SK-N-SH treated with all-trans-retinoic acid at 6 μM for 48 hours (cell line): ENCODE data around the gene TBX18.

ENCODE experiments used
- CREB5 ChIP-seq: fragments of 250-450 bp; sonication (Bioruptor Pico); IDR thresholded peaks from 2 replicates; pipeline ENCODE4 v1.5.1; 2020; ENCODE audit warnings: low read depth, mild to moderate bottlenecking, moderate library complexity
- GLIS3 ChIP-seq: fragments of 250-450 bp; sonication (Bioruptor Pico); IDR thresholded peaks from 2 replicates; pipeline ENCODE4 v1.5.0; 2020; ENCODE audit warnings: mild to moderate bottlenecking, moderate library complexity
- ISL1 ChIP-seq: fragments of 250-450 bp; sonication (Bioruptor Pico); IDR thresholded peaks from 2 replicates; pipeline ENCODE4 v2.1.2; 2022; ENCODE audit warnings: mild to moderate bottlenecking, moderate library complexity
- OSR1 ChIP-seq: fragments of 250-450 bp; sonication (Bioruptor Pico); IDR thresholded peaks from 2 replicates; pipeline ENCODE4 v1.8.0; 2022; ENCODE audit warnings: moderate library complexity, mild to moderate bottlenecking, inconsistent platforms
- PPARA ChIP-seq: fragments of 250-450 bp; sonication (Bioruptor Pico); IDR thresholded peaks from 2 replicates; pipeline ENCODE4 v1.5.0; 2020; ENCODE audit warnings: mild to moderate bottlenecking, borderline replicate concordance
- RARB ChIP-seq: fragments of 250-450 bp; sonication (Bioruptor Pico); IDR thresholded peaks from 2 replicates; pipeline ENCODE4 v1.8.0; 2021; ENCODE audit warnings: mild to moderate bottlenecking, moderate library complexity
- SNAI2 ChIP-seq: fragments of 250-450 bp; sonication (Bioruptor Pico); IDR thresholded peaks from 2 replicates; pipeline ENCODE4 v1.5.0; 2020; ENCODE audit warnings: mild to moderate bottlenecking, moderate library complexity
- TCF4 ChIP-seq: fragments of 250-450 bp; sonication (Bioruptor Pico); IDR thresholded peaks from 2 replicates; pipeline ENCODE4 v1.8.0; 2021; ENCODE audit warnings: mild to moderate bottlenecking, moderate library complexity, borderline replicate concordance
- ZC3H10 ChIP-seq: fragments of 250-450 bp; sonication (Bioruptor Pico); IDR thresholded peaks from 2 replicates; pipeline ENCODE4 v1.5.1; 2021; ENCODE audit warnings: mild to moderate bottlenecking, moderate library complexity
- ZFP30 ChIP-seq: fragments of 450-650 bp; formaldehyde crosslinking; IDR thresholded peaks from 2 replicates; pipeline ENCODE4 v1.5.0; 2022; ENCODE audit warnings: mild to moderate bottlenecking, moderate library complexity
- ZNF8 ChIP-seq: fragments of 450-650 bp; formaldehyde crosslinking; IDR thresholded peaks from 2 replicates; pipeline ENCODE4 v1.5.0; 2020; ENCODE audit warnings: mild to moderate bottlenecking, moderate library complexity
- TF ChIP-seq, protein P1 (sequence below): fragments of 250-450 bp; sonication (Bioruptor Pico); IDR thresholded peaks from 2 replicates; pipeline ENCODE4 v1.5.1; 2021; ENCODE audit warnings: mild to moderate bottlenecking, moderate library complexity
- TF ChIP-seq, protein P2 (sequence below): fragments of 250-450 bp; sonication (Bioruptor Pico); IDR thresholded peaks from 2 replicates; pipeline ENCODE4 v1.8.0; 2020; ENCODE audit warnings: mild to moderate bottlenecking, moderate library complexity, borderline replicate concordance

DNA sequence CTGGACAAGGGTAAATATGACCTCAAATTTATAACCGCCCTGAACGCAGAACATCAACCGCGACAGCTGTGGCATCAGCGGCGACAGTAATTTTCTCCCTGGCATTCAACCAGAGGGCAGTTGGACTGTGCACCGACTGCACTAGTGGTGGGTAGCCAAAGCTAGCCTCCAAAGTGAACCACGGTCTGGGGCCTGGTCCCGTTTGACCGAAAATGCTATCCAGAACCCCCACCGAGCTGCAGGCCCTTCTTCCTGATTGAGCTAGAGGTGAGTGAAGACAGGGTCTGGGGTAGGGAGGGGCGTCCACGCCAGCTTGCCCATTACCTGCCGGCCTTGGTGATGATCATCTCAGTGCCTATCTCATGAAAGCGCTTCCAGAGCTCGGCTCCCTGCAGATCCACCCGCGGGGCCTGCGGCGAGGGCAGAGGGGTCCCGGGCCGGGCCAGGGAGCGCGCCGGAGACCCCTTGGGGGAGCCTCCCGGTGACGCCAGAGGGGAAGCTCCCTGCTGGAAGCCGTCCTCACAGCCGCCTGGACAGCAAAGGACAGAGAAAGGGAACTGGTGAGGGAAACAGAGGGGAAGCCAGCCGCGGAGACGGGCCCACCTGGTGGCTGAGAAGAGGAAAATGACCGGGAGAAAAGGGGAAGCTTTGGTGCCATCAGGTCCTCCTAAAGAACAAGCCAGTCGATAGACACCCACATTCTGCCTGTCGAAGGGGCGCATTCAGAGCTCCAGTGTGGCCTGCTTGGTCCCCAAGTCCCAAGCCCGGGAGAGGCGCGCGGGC is 2.0 kb downstream of the TBX18 start:
- no peak for TF ChIP-seq TCF4 (CRISPR knock-in tag)
- no peak for TF ChIP-seq ISL1
- TF ChIP-seq, protein P1, sequence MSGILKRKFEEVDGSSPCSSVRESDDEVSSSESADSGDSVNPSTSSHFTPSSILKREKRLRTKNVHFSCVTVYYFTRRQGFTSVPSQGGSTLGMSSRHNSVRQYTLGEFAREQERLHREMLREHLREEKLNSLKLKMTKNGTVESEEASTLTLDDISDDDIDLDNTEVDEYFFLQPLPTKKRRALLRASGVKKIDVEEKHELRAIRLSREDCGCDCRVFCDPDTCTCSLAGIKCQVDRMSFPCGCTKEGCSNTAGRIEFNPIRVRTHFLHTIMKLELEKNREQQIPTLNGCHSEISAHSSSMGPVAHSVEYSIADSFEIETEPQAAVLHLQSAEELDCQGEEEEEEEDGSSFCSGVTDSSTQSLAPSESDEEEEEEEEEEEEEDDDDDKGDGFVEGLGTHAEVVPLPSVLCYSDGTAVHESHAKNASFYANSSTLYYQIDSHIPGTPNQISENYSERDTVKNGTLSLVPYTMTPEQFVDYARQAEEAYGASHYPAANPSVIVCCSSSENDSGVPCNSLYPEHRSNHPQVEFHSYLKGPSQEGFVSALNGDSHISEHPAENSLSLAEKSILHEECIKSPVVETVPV = no peak
- TF ChIP-seq OSR1 (CRISPR knock-in tag) = no peak
- TF ChIP-seq, protein P2, sequence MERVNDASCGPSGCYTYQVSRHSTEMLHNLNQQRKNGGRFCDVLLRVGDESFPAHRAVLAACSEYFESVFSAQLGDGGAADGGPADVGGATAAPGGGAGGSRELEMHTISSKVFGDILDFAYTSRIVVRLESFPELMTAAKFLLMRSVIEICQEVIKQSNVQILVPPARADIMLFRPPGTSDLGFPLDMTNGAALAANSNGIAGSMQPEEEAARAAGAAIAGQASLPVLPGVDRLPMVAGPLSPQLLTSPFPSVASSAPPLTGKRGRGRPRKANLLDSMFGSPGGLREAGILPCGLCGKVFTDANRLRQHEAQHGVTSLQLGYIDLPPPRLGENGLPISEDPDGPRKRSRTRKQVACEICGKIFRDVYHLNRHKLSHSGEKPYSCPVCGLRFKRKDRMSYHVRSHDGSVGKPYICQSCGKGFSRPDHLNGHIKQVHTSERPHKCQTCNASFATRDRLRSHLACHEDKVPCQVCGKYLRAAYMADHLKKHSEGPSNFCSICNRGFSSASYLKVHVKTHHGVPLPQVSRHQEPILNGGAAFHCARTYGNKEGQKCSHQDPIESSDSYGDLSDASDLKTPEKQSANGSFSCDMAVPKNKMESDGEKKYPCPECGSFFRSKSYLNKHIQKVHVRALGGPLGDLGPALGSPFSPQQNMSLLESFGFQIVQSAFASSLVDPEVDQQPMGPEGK (CRISPR knock-in tag) = no peak
- no peak for TF ChIP-seq SNAI2 (CRISPR knock-in tag)
- no peak for TF ChIP-seq CREB5 (CRISPR knock-in tag)
- TF ChIP-seq RARB (CRISPR knock-in tag) = no peak
- TF ChIP-seq GLIS3 (CRISPR knock-in tag) = no peak
- TF ChIP-seq ZFP30 (CRISPR knock-in tag) = no peak
- TF ChIP-seq PPARA (CRISPR knock-in tag) = no peak
- no peak for TF ChIP-seq ZC3H10 (CRISPR knock-in tag)
- no peak for TF ChIP-seq ZNF8 (CRISPR knock-in tag)
